ENCODE results near the gene TARBP2. TPM values are rescaled to one million over a fixed set of nuclear protein-coding genes. Genes with fewer than 3 reads are reported as not detected.
"Not testable (repeated sequence)": the region's sequence is repeated elsewhere in the genome, so short reads cannot be mapped to it uniquely, and the experiment has no call there.

The TARBP2 gene
- total RNA-seq, 1 experiment from 2014 or later, result 82.0 TPM

DNA sequence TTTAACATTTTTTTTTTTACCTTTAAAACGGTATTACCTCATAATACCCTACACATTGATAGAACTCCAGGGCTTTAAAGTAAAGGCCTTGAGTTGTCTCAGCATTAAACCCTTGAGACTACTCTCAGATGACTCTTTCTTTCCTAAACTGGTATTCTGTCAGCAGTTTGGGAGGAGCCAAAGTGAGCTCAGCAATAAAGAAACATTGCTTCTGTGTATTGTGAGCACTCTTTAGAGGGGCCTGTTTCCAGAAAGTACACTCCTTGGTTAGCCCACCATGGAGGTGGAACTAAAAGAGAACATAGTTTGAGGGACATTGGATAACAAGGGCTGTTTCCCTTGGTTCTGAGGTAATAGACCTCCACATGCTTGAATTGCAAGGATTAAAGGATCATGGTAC, 22.2 kb upstream of the TARBP2 start:
- H3K27me3 ChIP-seq (ENCODE audit: low read length), result no peaks in the 10 kb centered on the region
- peaks cover 80% of the 10 kb centered on the region for H3K36me3 ChIP-seq (ENCODE audit: low read depth, low read length)
- no peak overlapping the region for H3K4me2 ChIP-seq (ENCODE audit: low read length)
- no peaks in the 10 kb centered on the region for H3K9me3 ChIP-seq (ENCODE audit: low read length)
- CTCF ChIA-PET, result interaction anchor here (0.5 to 1.0 kb wide), 5 partner anchors 20 to 213 kb away, joined by 4 to 16 read pairs (median 5); no protein-coding TSS in a partner anchor
- H2AFZ ChIP-seq (ENCODE audit: low read length), result no peak overlapping the region
- no peak overlapping the region for H3K27ac ChIP-seq (ENCODE audit: low read length)
- BruUV-seq (replicated peaks), result no TSS peak
- no peaks in the 10 kb centered on the region for H3K4me1 ChIP-seq (ENCODE audit: insufficient read depth, low read length)
- peaks cover 31% of the 10 kb centered on the region for H3F3A ChIP-seq (ENCODE audit: low read length, unreplicated experiment)
- no peak overlapping the region for H3K4me3 ChIP-seq (ENCODE audit: low read length)
- intact Hi-C loops (cut with micrococcal nuclease), result no loop called here
- no peak for ATAC-seq
- H3K79me2 ChIP-seq (ENCODE audit: low read length), result peaks cover 26% of the 10 kb centered on the region
- no peaks in the 10 kb centered on the region for H3K9me2 ChIP-seq (replicated peaks; ENCODE audit: low read length)
- peaks cover 68% of the 10 kb centered on the region for H4K20me1 ChIP-seq (ENCODE audit: low read length)
- POLR2A ChIA-PET (ENCODE audit: unreplicated experiment), result interaction anchor here (0.6 to 1.0 kb wide), 2 partner anchors 14 to 22 kb away, joined by 5 to 8 read pairs; partner anchors contain the start of gene TARBP2
- no peak for DNase-seq
- no peak for TF ChIP-seq EZH2 (IDR thresholded peaks at IDR 0.05; ENCODE audit: low read length, unreplicated experiment)
- H3K9ac ChIP-seq (ENCODE audit: low read length), result no peak overlapping the region

GRCh38 chr12:53479331-53479730, 21.8 kb upstream of the TARBP2 start:
- DNase-seq (no peak), ATAC-seq (no peak)
- Histone ChIP-seq H3K9me2 (replicated peaks; ENCODE audit: low read length) (no peaks in the 10 kb centered on the region), H3F3A (ENCODE audit: low read length, unreplicated experiment) (peaks cover 31% of the 10 kb centered on the region), H3K79me2 (ENCODE audit: low read length) (peaks cover 21% of the 10 kb centered on the region), H3K27ac (ENCODE audit: low read length) (no peak overlapping the region), H3K4me2 (ENCODE audit: low read length) (no peak overlapping the region), H3K27me3 (ENCODE audit: low read length) (no peaks in the 10 kb centered on the region), H2AFZ (ENCODE audit: low read length) (no peak overlapping the region), H3K4me3 (ENCODE audit: low read length) (no peak overlapping the region), H3K4me1 (ENCODE audit: insufficient read depth, low read length) (no peaks in the 10 kb centered on the region), H3K9me3 (ENCODE audit: low read length) (no peaks in the 10 kb centered on the region), H3K36me3 (ENCODE audit: low read depth, low read length) (peaks cover 75% of the 10 kb centered on the region), H4K20me1 (ENCODE audit: low read length) (peaks cover 63% of the 10 kb centered on the region), H3K9ac (ENCODE audit: low read length) (no peak overlapping the region)
- no TSS peak for BruUV-seq (replicated peaks)
- intact Hi-C loops (cut with micrococcal nuclease), result no loop called here
- TF ChIP-seq EZH2phosphoT487 (IDR thresholded peaks at IDR 0.05; ENCODE audit: borderline replicate concordance, low read length) (no peak), CTCF (conservative IDR thresholded peaks at IDR 0.05; ENCODE audit: low read depth, low read length) (no peak), EZH2 (IDR thresholded peaks at IDR 0.05; ENCODE audit: low read length, unreplicated experiment) (no peak)
- POLR2A ChIA-PET (ENCODE audit: unreplicated experiment), result interaction anchor here (0.6 kb wide), 1 partner anchor 14 kb away, joined by 8 read pairs; no protein-coding TSS in a partner anchor
- CTCF ChIA-PET, result interaction anchor here (0.5 to 1.0 kb wide), 5 partner anchors 19 to 213 kb away, joined by 4 to 16 read pairs (median 5); no protein-coding TSS in a partner anchor

DNA sequence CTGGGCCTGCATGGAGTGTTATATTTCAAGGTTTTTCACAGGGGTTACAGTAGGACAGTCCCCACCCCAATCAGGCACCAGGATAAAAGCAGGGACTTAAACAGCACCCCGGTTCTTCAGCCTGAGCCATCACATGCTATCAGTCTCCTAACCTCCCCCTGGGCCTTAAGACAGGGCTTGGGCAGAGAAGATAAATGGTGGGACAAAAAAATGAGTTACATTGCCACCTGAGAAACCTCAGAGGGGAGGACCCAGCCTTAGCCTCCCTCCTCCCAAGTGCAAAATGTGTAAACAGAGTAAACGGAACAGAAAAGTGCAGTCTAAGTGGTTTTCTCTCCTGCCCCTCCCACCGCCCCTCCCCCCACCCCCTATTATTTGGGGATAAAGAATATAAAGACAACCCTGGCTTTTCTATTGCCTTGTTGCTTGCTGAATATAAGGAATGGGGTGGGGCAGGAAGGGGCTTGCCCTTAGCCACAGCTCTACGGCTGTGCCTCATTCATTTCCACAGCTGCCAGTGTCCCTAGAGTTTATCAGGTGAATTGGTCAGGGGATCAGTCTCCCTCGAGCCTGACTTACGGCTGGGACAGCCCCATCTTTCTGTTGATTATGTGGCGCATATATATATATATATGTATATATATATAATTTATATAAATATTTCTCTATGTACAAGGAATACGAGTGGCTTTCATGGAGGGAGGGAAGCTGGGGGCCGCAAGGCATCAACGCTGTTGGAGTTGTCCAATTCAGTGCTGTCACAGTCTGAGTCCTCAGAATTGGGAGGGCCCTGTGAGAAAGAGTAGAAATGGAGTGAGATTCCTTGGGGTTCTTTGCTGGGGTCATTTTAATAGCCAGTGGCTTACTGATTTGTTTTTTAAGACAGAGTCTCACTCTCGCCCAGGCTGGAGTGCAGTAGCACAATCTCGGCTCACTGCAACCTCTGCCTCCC, 20.3 kb upstream of the TARBP2 start:
- Histone ChIP-seq H3K4me1 (ENCODE audit: insufficient read depth, low read length) (no peaks in the 10 kb centered on the region), H2AFZ (ENCODE audit: low read length) (no peak overlapping the region), H3K27me3 (ENCODE audit: low read length) (no peaks in the 10 kb centered on the region), H3K4me3 (ENCODE audit: low read length) (no peak overlapping the region), H4K20me1 (ENCODE audit: low read length) (peaks cover 49% of the 10 kb centered on the region), H3K4me2 (ENCODE audit: low read length) (no peak overlapping the region), H3K36me3 (ENCODE audit: low read depth, low read length) (peaks cover 68% of the 10 kb centered on the region), H3K79me2 (ENCODE audit: low read length) (peaks cover 10% of the 10 kb centered on the region), H3K27ac (ENCODE audit: low read length) (no peak overlapping the region), H3F3A (ENCODE audit: low read length, unreplicated experiment) (peaks cover 25% of the 10 kb centered on the region), H3K9me2 (replicated peaks; ENCODE audit: low read length) (no peaks in the 10 kb centered on the region), H3K9ac (ENCODE audit: low read length) (no peak overlapping the region), H3K9me3 (ENCODE audit: low read length) (no peaks in the 10 kb centered on the region)
- intact Hi-C loops (cut with micrococcal nuclease), result no loop called here
- DNase-seq, result no peak
- ChIA-PET CTCF (interaction anchor here (0.7 to 1.0 kb wide), 2 partner anchors 28 to 726 kb away, joined by 3 to 4 read pairs; no protein-coding TSS in a partner anchor), POLR2A (ENCODE audit: unreplicated experiment) (interaction anchor here (0.6 kb wide), 1 partner anchor 40 kb away, joined by 3 read pairs; no protein-coding TSS in a partner anchor)
- no peak for ATAC-seq
- TF ChIP-seq EZH2phosphoT487 (IDR thresholded peaks at IDR 0.05; ENCODE audit: borderline replicate concordance, low read length) (no peak), CTCF (conservative IDR thresholded peaks at IDR 0.05; ENCODE audit: low read depth, low read length) (no peak), EZH2 (IDR thresholded peaks at IDR 0.05; ENCODE audit: low read length, unreplicated experiment) (no peak)
- BruUV-seq (replicated peaks), result no TSS peak

GRCh38 chr12:53481458-53481857, 19.6 kb upstream of the TARBP2 start:
- H3K79me2 ChIP-seq (ENCODE audit: low read length); H3K27me3 ChIP-seq (ENCODE audit: low read length); H3K9me3 ChIP-seq (ENCODE audit: low read length); H3K9me2 ChIP-seq (replicated peaks; ENCODE audit: low read length); H3K4me1 ChIP-seq (ENCODE audit: insufficient read depth, low read length); BruUV-seq (replicated peaks); H2AFZ ChIP-seq (ENCODE audit: low read length); intact Hi-C loops (cut with micrococcal nuclease); H3K4me2 ChIP-seq (ENCODE audit: low read length); DNase-seq; H3K9ac ChIP-seq (ENCODE audit: low read length); H3K27ac ChIP-seq (ENCODE audit: low read length); ATAC-seq; H3K4me3 ChIP-seq (ENCODE audit: low read length): not testable (repeated sequence)
- ChIA-PET CTCF (interaction anchor here (0.8 to 1.0 kb wide), 2 partner anchors 24 to 27 kb away, joined by 4 to 9 read pairs; no protein-coding TSS in a partner anchor), POLR2A (ENCODE audit: unreplicated experiment) (interaction anchor here (0.6 kb wide), 1 partner anchor 40 kb away, joined by 3 read pairs; no protein-coding TSS in a partner anchor)
- H3F3A ChIP-seq (ENCODE audit: low read length, unreplicated experiment), result peaks cover 25% of the 10 kb centered on the region
- H4K20me1 ChIP-seq (ENCODE audit: low read length), result peaks cover 42% of the 10 kb centered on the region
- H3K36me3 ChIP-seq (ENCODE audit: low read depth, low read length), result peaks cover 65% of the 10 kb centered on the region

All from PC-3 (cell line).